ENCODE measurements around the gene TTC39C.
"Not testable (repeated sequence)": the region's sequence is repeated elsewhere in the genome, so short reads cannot be mapped to it uniquely, and the experiment has no call there.

Gene TTC39C

DNA sequence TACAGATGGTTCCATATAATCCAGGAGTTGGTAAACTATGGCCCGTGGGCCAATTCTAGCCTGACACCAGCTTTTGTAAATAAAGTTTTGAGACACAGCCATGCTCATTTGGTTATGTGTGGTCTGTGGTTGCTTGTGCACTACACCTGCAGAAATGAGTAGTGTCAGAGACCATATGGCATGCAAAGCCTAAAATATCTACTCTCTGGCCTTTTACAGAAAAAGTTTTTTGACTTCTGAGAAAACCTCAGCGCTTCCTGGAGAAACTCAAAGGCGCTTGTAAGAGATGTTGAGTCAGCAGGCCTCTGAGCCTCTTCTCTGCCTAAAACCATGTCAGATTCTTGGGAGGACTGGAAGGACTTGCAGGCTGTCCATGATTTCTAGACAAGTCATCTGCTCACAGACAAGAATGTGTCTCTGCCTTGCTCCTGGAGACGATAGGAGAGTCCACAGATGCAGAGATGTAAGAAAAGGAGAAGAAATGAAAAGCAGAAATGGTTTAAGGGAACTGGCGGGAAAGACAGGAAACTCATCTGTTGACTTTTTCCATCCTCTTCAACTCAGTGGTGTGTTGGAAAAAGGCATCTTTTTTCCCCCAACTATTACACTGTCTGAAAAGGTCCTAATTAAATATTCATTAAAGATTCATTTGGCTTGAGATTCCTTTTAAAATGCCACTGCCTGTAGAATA is 5.2 kb downstream of the TTC39C start:
- no peak for DNase-seq (ENCODE audit: low read depth, low spot score)

GRCh38 chr18:24021505-24021904 is 7.0 kb downstream of the TTC39C start:
- H3K4me3 ChIP-seq: no peak overlapping the region
- no peak overlapping the region for H3K27ac ChIP-seq
- TF ChIP-seq FOXP2 (optimal IDR thresholded peaks at IDR 0.05; ENCODE audit: control extremely low read depth, extremely low read length, insufficient read depth) (no peak), POLR2AphosphoS5 (IDR thresholded peaks at IDR 0.05; ENCODE audit: borderline replicate concordance, low read depth, low read length) (no peak), EZH2 (IDR thresholded peaks at IDR 0.05) (no peak)
- H3K9ac ChIP-seq (ENCODE audit: insufficient read length): no peak overlapping the region
- DNase-seq (ENCODE audit: low read depth, low spot score): no peak
- no peaks in the 10 kb centered on the region for H3K9me3 ChIP-seq (ENCODE audit: low read depth, low read length)
- no peaks in the 10 kb centered on the region for H3K36me3 ChIP-seq (ENCODE audit: insufficient read depth, low read length)

More for the DNA sequence above, 5.2 kb downstream of the TTC39C start:
- no peaks in the 10 kb centered on the region for H3K36me3 ChIP-seq (ENCODE audit: insufficient read depth, low read length)
- no peaks in the 10 kb centered on the region for H3K9me3 ChIP-seq (ENCODE audit: low read depth, low read length)
- no peak overlapping the region for H3K4me3 ChIP-seq
- TF ChIP-seq EZH2 (IDR thresholded peaks at IDR 0.05): no peak
- TF ChIP-seq FOXP2 (optimal IDR thresholded peaks at IDR 0.05; ENCODE audit: control extremely low read depth, extremely low read length, insufficient read depth): no peak
- no peak for TF ChIP-seq POLR2AphosphoS5 (IDR thresholded peaks at IDR 0.05; ENCODE audit: borderline replicate concordance, low read depth, low read length)
- H3K27ac ChIP-seq: peak overlapping the region; percentile 58; the same call in 1 of the 2 replicates
- H3K9ac ChIP-seq (ENCODE audit: insufficient read length): no peak overlapping the region

GRCh38 chr18:24022161-24022560 is 7.6 kb downstream of the TTC39C start:
- Histone ChIP-seq H3K9me3 (ENCODE audit: low read depth, low read length) (no peaks in the 10 kb centered on the region), H3K36me3 (ENCODE audit: insufficient read depth, low read length) (no peaks in the 10 kb centered on the region), H3K9ac (ENCODE audit: insufficient read length) (no peak overlapping the region), H3K27ac (no peak overlapping the region), H3K4me3 (no peak overlapping the region)
- TF ChIP-seq POLR2AphosphoS5 (IDR thresholded peaks at IDR 0.05; ENCODE audit: borderline replicate concordance, low read depth, low read length): no peak
- TF ChIP-seq EZH2 (IDR thresholded peaks at IDR 0.05): no peak
- no peak for TF ChIP-seq FOXP2 (optimal IDR thresholded peaks at IDR 0.05; ENCODE audit: control extremely low read depth, extremely low read length, insufficient read depth)
- DNase-seq (ENCODE audit: low read depth, low spot score): peak; percentile 12

GRCh38 chr18:24023185-24023814 is 8.7 kb downstream of the TTC39C start:
- no peak overlapping the region for H3K4me3 ChIP-seq
- H3K9ac ChIP-seq (ENCODE audit: insufficient read length): no peak overlapping the region
- no peaks in the 10 kb centered on the region for H3K9me3 ChIP-seq (ENCODE audit: low read depth, low read length)
- TF ChIP-seq POLR2AphosphoS5 (IDR thresholded peaks at IDR 0.05; ENCODE audit: borderline replicate concordance, low read depth, low read length): no peak
- no peak for TF ChIP-seq EZH2 (IDR thresholded peaks at IDR 0.05)
- no peak for TF ChIP-seq FOXP2 (optimal IDR thresholded peaks at IDR 0.05; ENCODE audit: control extremely low read depth, extremely low read length, insufficient read depth)
- H3K27ac ChIP-seq: no peak overlapping the region
- H3K36me3 ChIP-seq (ENCODE audit: insufficient read depth, low read length): no peaks in the 10 kb centered on the region
- no peak for DNase-seq (ENCODE audit: low read depth, low spot score)

- TF ChIP-seq FOXP2 (optimal IDR thresholded peaks at IDR 0.05; ENCODE audit: control extremely low read depth, extremely low read length, insufficient read depth): no peak
- TF ChIP-seq POLR2AphosphoS5 (IDR thresholded peaks at IDR 0.05; ENCODE audit: borderline replicate concordance, low read depth, low read length): no peak
- TF ChIP-seq EZH2 (IDR thresholded peaks at IDR 0.05): no peak
- H3K36me3 ChIP-seq (ENCODE audit: insufficient read depth, low read length): no peaks in the 10 kb centered on the region
- no peak overlapping the region for H3K9ac ChIP-seq (ENCODE audit: insufficient read length)
- no peak overlapping the region for H3K27ac ChIP-seq
- H3K9me3 ChIP-seq (ENCODE audit: low read depth, low read length): no peaks in the 10 kb centered on the region
- no peak overlapping the region for H3K4me3 ChIP-seq
- no peak for DNase-seq (ENCODE audit: low read depth, low spot score)
These were observed 9.9 kb downstream of the TTC39C start for GRCh38 chr18:24024425-24024824.

- DNase-seq (ENCODE audit: low read depth, low spot score): no peak
- Histone ChIP-seq H3K4me3 (no peak overlapping the region), H3K36me3 (ENCODE audit: insufficient read depth, low read length) (no peaks in the 10 kb centered on the region), H3K9me3 (ENCODE audit: low read depth, low read length) (no peaks in the 10 kb centered on the region), H3K9ac (ENCODE audit: insufficient read length) (no peak overlapping the region), H3K27ac (no peak overlapping the region)
- TF ChIP-seq POLR2AphosphoS5 (IDR thresholded peaks at IDR 0.05; ENCODE audit: borderline replicate concordance, low read depth, low read length) (no peak), FOXP2 (optimal IDR thresholded peaks at IDR 0.05; ENCODE audit: control extremely low read depth, extremely low read length, insufficient read depth) (no peak), EZH2 (IDR thresholded peaks at IDR 0.05) (no peak)
These were observed 11.9 kb downstream of the TTC39C start for GRCh38 chr18:24026457-24026856.

DNA sequence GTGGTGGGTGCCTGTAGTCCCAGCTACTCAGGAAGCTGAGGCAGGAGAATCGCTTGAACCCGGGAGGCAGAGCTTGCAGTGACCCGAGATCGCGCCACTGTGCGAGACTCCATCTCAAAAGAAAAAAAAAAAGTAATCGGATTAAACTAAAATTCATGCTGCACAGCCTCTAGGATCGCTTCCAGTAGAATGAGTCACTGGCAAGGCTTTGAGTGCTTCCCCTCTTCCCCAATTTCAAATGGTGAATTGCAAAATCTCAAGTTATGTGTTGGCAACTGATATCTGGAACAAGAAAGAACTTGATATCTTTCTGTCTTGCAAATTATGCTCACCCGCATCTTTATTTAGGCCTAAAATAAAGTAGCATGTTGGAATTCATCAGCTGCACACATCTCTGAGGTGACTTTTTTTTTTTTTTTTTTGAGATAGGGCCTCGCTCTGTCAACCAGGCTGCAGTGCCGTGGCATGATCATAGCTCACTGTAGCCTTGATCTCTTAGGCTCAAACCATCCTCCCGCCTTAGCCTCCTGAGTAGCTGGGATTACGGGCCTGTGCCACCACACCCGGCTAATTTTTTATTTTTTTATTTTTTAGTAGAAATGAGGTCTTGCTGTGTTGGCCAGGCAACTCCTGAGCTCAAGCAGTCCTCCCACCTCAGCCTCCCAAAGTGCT is 12.7 kb downstream of the TTC39C start:
- TF ChIP-seq FOXP2 (optimal IDR thresholded peaks at IDR 0.05; ENCODE audit: control extremely low read depth, extremely low read length, insufficient read depth): no peak
- TF ChIP-seq POLR2AphosphoS5 (IDR thresholded peaks at IDR 0.05; ENCODE audit: borderline replicate concordance, low read depth, low read length): no peak
- no peak for TF ChIP-seq EZH2 (IDR thresholded peaks at IDR 0.05)
- Histone ChIP-seq H3K4me3 (no peak overlapping the region), H3K9me3 (ENCODE audit: low read depth, low read length) (no peaks in the 10 kb centered on the region), H3K36me3 (ENCODE audit: insufficient read depth, low read length) (no peaks in the 10 kb centered on the region), H3K27ac (no peak overlapping the region), H3K9ac (ENCODE audit: insufficient read length) (no peak overlapping the region)
- no peak for DNase-seq (ENCODE audit: low read depth, low spot score)

- H3K9ac ChIP-seq (ENCODE audit: insufficient read length); H3K9me3 ChIP-seq (ENCODE audit: low read depth, low read length); DNase-seq (ENCODE audit: low read depth, low spot score); H3K4me3 ChIP-seq; H3K36me3 ChIP-seq (ENCODE audit: insufficient read depth, low read length); H3K27ac ChIP-seq: not testable (repeated sequence)
These were observed 14.4 kb downstream of the TTC39C start for GRCh38 chr18:24028946-24029345.

All from SK-N-MC (cell line).